ENCODE results near the gene CDK5RAP2.

DNA sequence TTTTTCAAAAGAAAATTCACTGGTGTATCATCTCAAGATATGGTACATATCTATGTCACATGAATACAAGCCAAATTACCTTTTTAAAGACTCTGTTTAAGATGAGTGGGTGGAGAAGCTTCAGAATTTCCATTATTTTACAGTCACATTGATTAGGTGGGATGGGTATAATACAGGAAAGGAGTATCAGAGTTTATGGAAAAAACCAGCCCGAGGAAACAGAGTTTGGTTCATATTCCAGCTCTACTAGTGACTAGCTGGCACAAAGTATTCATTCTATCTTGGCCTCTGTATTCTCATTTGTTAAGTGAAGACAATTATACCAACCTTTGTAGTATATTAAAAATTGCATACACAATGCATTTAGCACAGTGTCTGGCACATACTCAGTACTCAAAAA is 46.5 kb upstream of the CDK5RAP2 start:
- TF ChIP-seq, protein P1, sequence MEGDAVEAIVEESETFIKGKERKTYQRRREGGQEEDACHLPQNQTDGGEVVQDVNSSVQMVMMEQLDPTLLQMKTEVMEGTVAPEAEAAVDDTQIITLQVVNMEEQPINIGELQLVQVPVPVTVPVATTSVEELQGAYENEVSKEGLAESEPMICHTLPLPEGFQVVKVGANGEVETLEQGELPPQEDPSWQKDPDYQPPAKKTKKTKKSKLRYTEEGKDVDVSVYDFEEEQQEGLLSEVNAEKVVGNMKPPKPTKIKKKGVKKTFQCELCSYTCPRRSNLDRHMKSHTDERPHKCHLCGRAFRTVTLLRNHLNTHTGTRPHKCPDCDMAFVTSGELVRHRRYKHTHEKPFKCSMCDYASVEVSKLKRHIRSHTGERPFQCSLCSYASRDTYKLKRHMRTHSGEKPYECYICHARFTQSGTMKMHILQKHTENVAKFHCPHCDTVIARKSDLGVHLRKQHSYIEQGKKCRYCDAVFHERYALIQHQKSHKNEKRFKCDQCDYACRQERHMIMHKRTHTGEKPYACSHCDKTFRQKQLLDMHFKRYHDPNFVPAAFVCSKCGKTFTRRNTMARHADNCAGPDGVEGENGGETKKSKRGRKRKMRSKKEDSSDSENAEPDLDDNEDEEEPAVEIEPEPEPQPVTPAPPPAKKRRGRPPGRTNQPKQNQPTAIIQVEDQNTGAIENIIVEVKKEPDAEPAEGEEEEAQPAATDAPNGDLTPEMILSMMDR (tag by site-specific recombination; IDR thresholded peaks at IDR 0.05): no peak
- TF ChIP-seq ZNF274 (IDR thresholded peaks at IDR 0.05; ENCODE audit: low read length) (no peak), ZNF274 (tag by site-specific recombination; IDR thresholded peaks at IDR 0.05; ENCODE audit: borderline replicate concordance) (no peak), ZNF561 (tag by site-specific recombination; IDR thresholded peaks at IDR 0.05; ENCODE audit: borderline replicate concordance) (no peak)
